Ectodermal cell (in vitro differentiated cells): ENCODE measurements around the gene TBX10.

Source experiments
- H3K27ac ChIP-seq: 2 replicates; pipeline ENCODE4 v1.7.0; 2013; ENCODE audit warnings: mild to moderate bottlenecking, low read depth, low read length; ENCODE audit not compliant: insufficient read depth, poor library complexity, severe bottlenecking
- H3K27me3 ChIP-seq: 2 replicates; pipeline ENCODE4 v1.7.0; 2013; ENCODE audit warnings: mild to moderate bottlenecking, low read length; ENCODE audit not compliant: insufficient read depth, control insufficient read depth, poor library complexity, severe bottlenecking
- H3K36me3 ChIP-seq: one replicate; pipeline ENCODE4 v1.7.0; 2013; ENCODE audit warnings: low read length; ENCODE audit not compliant: control insufficient read depth, insufficient read depth
- H3K4me1 ChIP-seq: one replicate; pipeline ENCODE4 v1.7.0; 2013; ENCODE audit warnings: low read length; ENCODE audit not compliant: control insufficient read depth, insufficient read depth
- H3K4me3 ChIP-seq: 2 replicates; pipeline ENCODE4 v1.7.0; 2013; ENCODE audit warnings: low read depth, low read length, control low read depth; ENCODE audit not compliant: insufficient read depth
- H3K9me3 ChIP-seq: 2 replicates; pipeline ENCODE4 v1.7.0; 2013; ENCODE audit warnings: mild to moderate bottlenecking, low read length, moderate library complexity; ENCODE audit not compliant: control insufficient read depth
- WGBS, 2 experiments: methylation state at CpG; one replicate each; pipeline ENCODE4 v1.1.7; 2013; ENCODE audit warnings: missing lambda C conversion rate in 2 of 2; 5-methylcytosine and 5-hydroxymethylcytosine counted together

Gene TBX10

GRCh38 chr11:67673358-67673757, 33.8 kb upstream of the TBX10 start:
- Histone ChIP-seq H3K27me3 (no peaks in the 10 kb centered on the region), H3K4me3 (no peak overlapping the region), H3K36me3 (no peaks in the 10 kb centered on the region), H3K4me1 (no peaks in the 10 kb centered on the region), H3K9me3 (no peaks in the 10 kb centered on the region), H3K27ac (no peak overlapping the region)
- 91 to 92% methylated on average over 7 of the region's 7 CpGs for WGBS, 2 experiments

- no peak overlapping the region for H3K4me3 ChIP-seq
- no peaks in the 10 kb centered on the region for H3K27me3 ChIP-seq
- H3K36me3 ChIP-seq, result no peaks in the 10 kb centered on the region
- no peaks in the 10 kb centered on the region for H3K4me1 ChIP-seq
- 93% methylated on average over 8 of the region's 8 CpGs for WGBS, 2 experiments
- H3K9me3 ChIP-seq, result no peaks in the 10 kb centered on the region
- H3K27ac ChIP-seq, result no peak overlapping the region
These were observed 31.6 kb upstream of the TBX10 start for GRCh38 chr11:67671211-67671520.

GRCh38 chr11:67670316-67671210, 31.0 kb upstream of the TBX10 start:
- H3K9me3 ChIP-seq, result no peaks in the 10 kb centered on the region
- no peak overlapping the region for H3K27ac ChIP-seq
- no peak overlapping the region for H3K4me3 ChIP-seq
- no peaks in the 10 kb centered on the region for H3K36me3 ChIP-seq
- H3K27me3 ChIP-seq, result no peaks in the 10 kb centered on the region
- WGBS, 2 experiments, result 88 to 89% methylated on average over 23 of the region's 23 CpGs
- H3K4me1 ChIP-seq, result no peaks in the 10 kb centered on the region

- no peak overlapping the region for H3K4me3 ChIP-seq
- no peaks in the 10 kb centered on the region for H3K27me3 ChIP-seq
- no peaks in the 10 kb centered on the region for H3K9me3 ChIP-seq
- no peaks in the 10 kb centered on the region for H3K36me3 ChIP-seq
- whole genome bisulfite sequencing, 2 experiments, result 79 to 81% methylated on average over 5 of the region's 5 CpGs
- no peak overlapping the region for H3K27ac ChIP-seq
- no peaks in the 10 kb centered on the region for H3K4me1 ChIP-seq
These were observed 28.6 kb upstream of the TBX10 start for GRCh38 chr11:67668192-67668551.

- 90% methylated on average over 26 of the region's 26 CpGs for WGBS, 2 experiments
- Histone ChIP-seq H3K36me3 (no peaks in the 10 kb centered on the region), H3K9me3 (no peaks in the 10 kb centered on the region), H3K4me1 (no peaks in the 10 kb centered on the region), H3K4me3 (no peak overlapping the region), H3K27me3 (no peaks in the 10 kb centered on the region), H3K27ac (no peak overlapping the region)
These were observed 28.1 kb upstream of the TBX10 start for GRCh38 chr11:67667490-67668191.

- H3K36me3 ChIP-seq, result no peaks in the 10 kb centered on the region
- no peaks in the 10 kb centered on the region for H3K4me1 ChIP-seq
- no peaks in the 10 kb centered on the region for H3K9me3 ChIP-seq
- H3K27me3 ChIP-seq, result no peaks in the 10 kb centered on the region
- H3K4me3 ChIP-seq, result no peak overlapping the region
- 83 to 86% methylated on average over 20 of the region's 20 CpGs for WGBS, 2 experiments
- H3K27ac ChIP-seq, result no peak overlapping the region
These were observed 27.3 kb upstream of the TBX10 start for GRCh38 chr11:67666676-67667489.

GRCh38 chr11:67666303-67666645, 26.7 kb upstream of the TBX10 start:
- Histone ChIP-seq H3K27me3 (no peaks in the 10 kb centered on the region), H3K36me3 (no peaks in the 10 kb centered on the region), H3K4me1 (no peaks in the 10 kb centered on the region), H3K27ac (no peak overlapping the region), H3K4me3 (no peak overlapping the region), H3K9me3 (no peaks in the 10 kb centered on the region)
- WGBS, 2 experiments, result 88 to 91% methylated on average over 11 of the region's 11 CpGs

- no peaks in the 10 kb centered on the region for H3K36me3 ChIP-seq
- H3K9me3 ChIP-seq, result no peaks in the 10 kb centered on the region
- H3K4me1 ChIP-seq, result no peaks in the 10 kb centered on the region
- no peak overlapping the region for H3K4me3 ChIP-seq
- no peaks in the 10 kb centered on the region for H3K27me3 ChIP-seq
- WGBS, 2 experiments, result 85 to 86% methylated on average over 24 of the region's 24 CpGs
- H3K27ac ChIP-seq, result no peak overlapping the region
These were observed 26.2 kb upstream of the TBX10 start for GRCh38 chr11:67665541-67666302.

GRCh38 chr11:67664696-67665540, 25.4 kb upstream of the TBX10 start:
- H3K4me1 ChIP-seq, result no peaks in the 10 kb centered on the region
- no peak overlapping the region for H3K27ac ChIP-seq

More at GRCh38 chr11:67664696-67665540, 25.4 kb upstream of the TBX10 start:
- H3K36me3 ChIP-seq, result no peaks in the 10 kb centered on the region
- no peak overlapping the region for H3K4me3 ChIP-seq
- 92% methylated on average over 33 of the region's 33 CpGs for WGBS, 2 experiments
- H3K9me3 ChIP-seq, result no peaks in the 10 kb centered on the region
- no peaks in the 10 kb centered on the region for H3K27me3 ChIP-seq
